ENCODE measurements around the gene RAB32.
"Not testable (repeated sequence)": the region's sequence is repeated elsewhere in the genome, so short reads cannot be mapped to it uniquely, and the experiment has no call there.

RAB32 gene

GRCh38 chr6:146543211-146543939, at the start of gene RAB32:
Gene RAB32, plus strand, starts transcription at chr6:146543833. Its CDS starts 39 bp downstream, at chr6:146543872.
- no peak for DNase-seq (ENCODE audit: low read depth)

GRCh38 chr6:146498309-146498708, 45.3 kb upstream of the RAB32 start:
- DNase-seq (ENCODE audit: low read depth) = no peak

GRCh38 chr6:146503096-146503495, 40.5 kb upstream of the RAB32 start:
- no peak for DNase-seq (ENCODE audit: low read depth)

- no peak for DNase-seq (ENCODE audit: low read depth)
Measured at GRCh38 chr6:146515212-146515611, 28.4 kb upstream of the RAB32 start.

- DNase-seq (ENCODE audit: low read depth) = no peak
Measured at GRCh38 chr6:146526192-146526591, 17.4 kb upstream of the RAB32 start.

- DNase-seq (ENCODE audit: low read depth) = no peak
Measured at GRCh38 chr6:146532702-146533101, 10.9 kb upstream of the RAB32 start.

- DNase-seq (ENCODE audit: low read depth) = no peak
Measured at GRCh38 chr6:146542881-146543210, 787 bp upstream of the RAB32 start.

GRCh38 chr6:146543940-146544615, 445 bp downstream of the RAB32 start:
- DNase-seq (ENCODE audit: low read depth) = no peak

- DNase-seq (ENCODE audit: low read depth) = no peak
Measured at GRCh38 chr6:146544616-146545182, 1.1 kb downstream of the RAB32 start.

- DNase-seq (ENCODE audit: low read depth) = no peak
Measured at GRCh38 chr6:146545581-146545980, 1.9 kb downstream of the RAB32 start.

GRCh38 chr6:146546443-146547043, 2.9 kb downstream of the RAB32 start:
- no peak for DNase-seq (ENCODE audit: low read depth)

- no peak for DNase-seq (ENCODE audit: low read depth)
Measured at GRCh38 chr6:146547889-146548288, 4.3 kb downstream of the RAB32 start.

GRCh38 chr6:146548898-146549374, 5.3 kb downstream of the RAB32 start:
- no peak for DNase-seq (ENCODE audit: low read depth)

- no peak for DNase-seq (ENCODE audit: low read depth)
Measured at GRCh38 chr6:146550911-146551310, 7.3 kb downstream of the RAB32 start.

- no peak for DNase-seq (ENCODE audit: low read depth)
Measured at GRCh38 chr6:146551545-146551944, 7.9 kb downstream of the RAB32 start.

GRCh38 chr6:146553377-146554135, 9.9 kb downstream of the RAB32 start:
- DNase-seq (ENCODE audit: low read depth) = no peak

GRCh38 chr6:146560607-146561006, 17.0 kb downstream of the RAB32 start:
- DNase-seq (ENCODE audit: low read depth) = no peak

- DNase-seq (ENCODE audit: low read depth) = not testable (repeated sequence)
Measured at GRCh38 chr6:146566661-146567060, 23.0 kb downstream of the RAB32 start.

GRCh38 chr6:146568619-146569018, 25.0 kb downstream of the RAB32 start:
- DNase-seq (ENCODE audit: low read depth) = not testable (repeated sequence)

GRCh38 chr6:146574211-146574610, 30.6 kb downstream of the RAB32 start:
- no peak for DNase-seq (ENCODE audit: low read depth)

GRCh38 chr6:146578054-146578453, 34.4 kb downstream of the RAB32 start:
- no peak for DNase-seq (ENCODE audit: low read depth)

- no peak for DNase-seq (ENCODE audit: low read depth)
Measured at GRCh38 chr6:146581968-146582367, 38.3 kb downstream of the RAB32 start.

Data from stimulated activated CD8-positive, alpha-beta memory T cell treated with anti-CD3 and anti-CD28 coated beads, Interleukin-15, amount 100 ng/mL, for 24 hours (primary cell).